HepG2 (cell line): ENCODE measurements around the gene STAM. TPM values are rescaled to one million over a fixed set of nuclear protein-coding genes. Genes with fewer than 3 reads are reported as not detected.

Source experiments
- ATAC-seq: fragments of 200-7000 bp; cut with Tn5 transposase; 3 replicates; pipeline ENCODE4 v1.9.1; 2020; ENCODE audit warnings: mild to moderate bottlenecking, moderate library complexity
- BruUV-seq: library from RNA; stranded (reverse); fragments of 400-500 nt; replicated peaks from 2 replicates; lab custom pipeline; 2021; lab: Mats Ljungman, UMichigan
- CTCF ChIA-PET: fragments of 300-600 bp; formaldehyde crosslinking; extraction: SDS; loops from one replicate; lab custom pipeline; 2021; ENCODE audit warnings: low total read pairs, inconsistent platforms, low intra/inter-chr PET ratio; lab: Yijun Ruan, JAX
- POLR2A ChIA-PET: fragments of 350-600 bp; sonication (Branson Sonifier 250); formaldehyde crosslinking; loops from one replicate; lab custom pipeline; 2020; ENCODE audit warnings: antibody characterized with exemption, inconsistent platforms; lab: Yijun Ruan, JAX
- DNase-seq: peaks from one replicate; pipeline ENCODE4 v3.0.0-alpha.2; 2015; ENCODE audit warnings: low spot score
- FAIRE-seq: peaks from 3 replicates; lab custom pipeline; 2011; peaks lifted over from hg19 to GRCh38; lab: Jason Lieb, UNC
- H2AFZ ChIP-seq: one replicate; pipeline ENCODE4 v1.6.1; 2011; ENCODE audit warnings: low read length, inconsistent platforms
- H3K27ac ChIP-seq: fragments of 300-600 bp; 3 replicates; pipeline ENCODE4 v1.8.0; 2011; ENCODE audit warnings: mixed run types, mild to moderate bottlenecking, mixed read lengths, low read length, inconsistent platforms; ENCODE audit not compliant: insufficient read depth; ENCODE audit errors: extremely low read length
- H3K27me3 ChIP-seq, 2 experiments: fragments of 200-600 bp in 1 of 2; 2 replicates in 1 of 2; 3 replicates in 1 of 2; pipeline versions ENCODE4 v1.6.0 to v1.8.0; 2011; ENCODE audit warnings: low read length in 2 of 2, mild to moderate bottlenecking in 2 of 2, moderate library complexity in 2 of 2, inconsistent platforms in 1 of 2; ENCODE audit not compliant: insufficient read depth in 2 of 2, control insufficient read depth in 1 of 2
- H3K36me3 ChIP-seq, 2 experiments: fragments of 200-600 bp in 1 of 2; replicated peaks in 1 of 2; 2 replicates in 1 of 2; 3 replicates in 1 of 2; pipeline versions ENCODE4 v1.5.1 to v1.8.0; 2011; ENCODE audit warnings: low read length in 2 of 2, inconsistent platforms in 1 of 2; ENCODE audit not compliant: insufficient read depth in 2 of 2, control insufficient read depth in 1 of 2
- H3K4me1 ChIP-seq: 2 replicates; pipeline ENCODE4 v1.5.1; 2012; ENCODE audit warnings: low read length, inconsistent platforms; ENCODE audit not compliant: insufficient read depth
- H3K4me2 ChIP-seq: 2 replicates; pipeline ENCODE4 v1.6.0; 2011; ENCODE audit warnings: low read depth, low read length, inconsistent platforms
- H3K4me3 ChIP-seq, 3 experiments: fragments of 200-600 bp in 1 of 3; sonication (generic), shearing (Covaris generic) in 1 of 3; replicated peaks in 1 of 3; 2 replicates each; pipeline ENCODE4 v1.5.1; 2011 to 2016; ENCODE audit warnings: low read length in 3 of 3, inconsistent platforms in 2 of 3, low read depth in 2 of 3, mild to moderate bottlenecking in 2 of 3, control low read depth in 1 of 3, mixed read lengths in 1 of 3; ENCODE audit not compliant: insufficient read depth in 1 of 3
- H3K79me2 ChIP-seq: one replicate; pipeline ENCODE4 v1.6.1; 2011; ENCODE audit warnings: low read length, inconsistent platforms; ENCODE audit not compliant: insufficient read depth
- H3K9ac ChIP-seq: 2 replicates; pipeline ENCODE4 v1.6.0; 2011; ENCODE audit warnings: mild to moderate bottlenecking, low read depth, low read length, inconsistent platforms; ENCODE audit not compliant: insufficient read depth
- H3K9me3 ChIP-seq: 2 replicates; pipeline ENCODE4 v1.5.1; 2012; ENCODE audit warnings: mild to moderate bottlenecking, low read length
- H4K20me1 ChIP-seq: 2 replicates; pipeline ENCODE4 v1.6.0; 2011; ENCODE audit warnings: inconsistent platforms, mild to moderate bottlenecking, low read length, moderate library complexity; ENCODE audit not compliant: insufficient read depth
- CREBL2 ChIP-seq: sonication (generic); formaldehyde crosslinking; IDR thresholded peaks from 2 replicates; pipeline ENCODE4 v1.8.1; 2023; ENCODE audit warnings: missing genetic modification reagents, mild to moderate bottlenecking, borderline replicate concordance
- EP300 ChIP-seq, 3 experiments: sonication (generic) in 1 of 3; formaldehyde crosslinking in 1 of 3; IDR thresholded peaks; 2 replicates each; pipeline versions ENCODE4 v1.5.1 to v1.6.1; 2011 to 2020; ENCODE audit warnings: low read depth in 2 of 3, low read length in 2 of 3, borderline replicate concordance in 1 of 3, improper control_type of control experiment in 1 of 3, mild to moderate bottlenecking in 1 of 3, missing genetic modification reagents in 1 of 3, moderate library complexity in 1 of 3
- FOXK2 ChIP-seq: fragments of 450-650 bp; IDR thresholded peaks from 2 replicates; pipeline ENCODE4 v1.6.1; 2016
- GLI4 ChIP-seq: sonication (generic); formaldehyde crosslinking; IDR thresholded peaks from 2 replicates; pipeline ENCODE4 v1.5.1; 2020; ENCODE audit warnings: missing genetic modification reagents, mild to moderate bottlenecking, moderate library complexity, borderline replicate concordance
- HINFP ChIP-seq: sonication (generic); formaldehyde crosslinking; IDR thresholded peaks from 2 replicates; pipeline ENCODE4 v1.4.0; 2020; ENCODE audit warnings: low read depth, mild to moderate bottlenecking, missing genetic modification reagents
- IKZF5 ChIP-seq: IDR thresholded peaks from 2 replicates; pipeline ENCODE4 v1.6.1; 2018; ENCODE audit warnings: missing genetic modification reagents, mild to moderate bottlenecking, missing compliant biosample characterization
- RBFOX2 ChIP-seq: fragments of 200-400 bp; formaldehyde crosslinking; IDR thresholded peaks from 2 replicates; pipeline ENCODE4 v1.6.1; 2017; ENCODE audit warnings: low read depth, mild to moderate bottlenecking, low read length
- RNF2 ChIP-seq: fragments of 450-650 bp; conservative IDR thresholded peaks from 2 replicates; pipeline ENCODE4 v1.6.1; 2016; ENCODE audit warnings: low read depth
- RXRA ChIP-seq: sonication (generic); formaldehyde crosslinking; IDR thresholded peaks from 2 replicates; pipeline ENCODE4 v1.5.1; 2020; ENCODE audit warnings: missing genetic modification reagents
- SNAI1 ChIP-seq: sonication (generic); formaldehyde crosslinking; IDR thresholded peaks from 2 replicates; pipeline ENCODE4 v1.5.0; 2020; ENCODE audit warnings: mild to moderate bottlenecking, missing genetic modification reagents, borderline replicate concordance
- TRIM24 ChIP-seq: sonication (generic); formaldehyde crosslinking; IDR thresholded peaks from 2 replicates; pipeline ENCODE4 v1.8.0; 2022; ENCODE audit warnings: mild to moderate bottlenecking, missing genetic modification reagents
- ZBTB3 ChIP-seq: sonication (generic); formaldehyde crosslinking; IDR thresholded peaks from 2 replicates; pipeline ENCODE4 v1.4.0; 2020; ENCODE audit warnings: low read depth, mild to moderate bottlenecking, moderate library complexity, missing genetic modification reagents, borderline replicate concordance
- ZFP1 ChIP-seq: IDR thresholded peaks from 2 replicates; pipeline ENCODE4 v1.6.1; 2016
- ZNF317 ChIP-seq: sonication (generic); formaldehyde crosslinking; IDR thresholded peaks from 2 replicates; pipeline ENCODE4 v1.5.0; 2020; ENCODE audit warnings: mild to moderate bottlenecking, missing genetic modification reagents
- ZNF572 ChIP-seq: sonication (generic); formaldehyde crosslinking; IDR thresholded peaks from 2 replicates; pipeline ENCODE4 v1.5.1; 2020; ENCODE audit warnings: mild to moderate bottlenecking, missing genetic modification reagents
- WGBS: methylation state at CpG from one replicate; pipeline ENCODE4 v1.1.6; 2017; ENCODE audit warnings: low lambda C conversion rate; 5-methylcytosine and 5-hydroxymethylcytosine counted together
- in situ Hi-C: cut with HindIII; loops from 2 replicates; pipeline ENCODE4 v1.10.0; 2017; ENCODE audit warnings: low pct_unique_long_range_greater_than_20kb; ENCODE audit not compliant: extremely low pct_ligation_motif_present
- intact Hi-C: fragments of 100-400 bp; cut with micrococcal nuclease; formaldehyde crosslinking; loops from one replicate; pipeline ENCODE4 v1.10.0; 2022; ENCODE audit not compliant: unreplicated experiment
- polyA plus RNA-seq, 8 experiments: library from polyadenylated mRNA; depleted of rRNA in 3 of 8; stranded (reverse) in 7 of 8; unstranded in 1 of 8; fragments of >200 nt; fragmentation: Illumina TruSeq in 4 of 8; extraction: Trizol in 4 of 8; gene quantifications; 2 replicates each; pipeline versions ENCODE4 v1.2.1 to v1.2.3, GENCODE V29; 2011 to 2016; ENCODE audit warnings: low read depth in 4 of 8, missing spikeins in 1 of 8, mixed read lengths in 1 of 8; ENCODE audit not compliant: insufficient read depth in 1 of 8
- total RNA-seq, 5 experiments: library from RNA; depleted of rRNA; stranded (reverse); fragments of >200 nt; fragmentation: Illumina TruSeq; extraction: Trizol; gene quantifications; 2 replicates each; pipeline ENCODE4 v1.2.3, GENCODE V29; 2016; ENCODE audit warnings: low read depth in 1 of 5
- TF ChIP-seq, protein P1 (sequence below): fragments of 450-650 bp; IDR thresholded peaks from 2 replicates; pipeline ENCODE4 v1.6.1; 2017; ENCODE audit warnings: mild to moderate bottlenecking
- TF ChIP-seq, protein P2 (sequence below): sonication (generic); formaldehyde crosslinking; IDR thresholded peaks from 2 replicates; pipeline ENCODE4 v1.5.0; 2020; ENCODE audit warnings: mild to moderate bottlenecking, missing genetic modification reagents

Gene STAM
- total and polyA plus RNA-seq, 2 of the 13 experiments (the other 11 are each of a cell fraction or from before 2014, with no cell fraction given), result 19.5 to 25.1 TPM

GRCh38 chr10:17645621-17646345 lies 1.8 kb downstream of the STAM start:
- H3K79me2 ChIP-seq, result peaks cover 85% of the 10 kb centered on the region
- ATAC-seq (no peak), FAIRE-seq (peak; percentile 60), DNase-seq (peak; percentile 41)
- H3K36me3 ChIP-seq, result no peaks in the 10 kb centered on the region
- peak overlapping the region; percentile 81 for H3K4me2 ChIP-seq
- H2AFZ ChIP-seq, result no peak overlapping the region
- peak overlapping the region; percentile 92 to 96 (median 95); a peak in 5 of 6 replicates for H3K4me3 ChIP-seq
- BruUV-seq, result no TSS peak
- H3K27me3 ChIP-seq, result no peaks in the 10 kb centered on the region; a peak in 1 of 5 replicates
- H3K9ac ChIP-seq, result peak overlapping the region; percentile 96
- ChIA-PET POLR2A (interaction anchor here (3.6 kb wide), 1 partner anchor 27 kb away, joined by 31 read pairs; no protein-coding TSS in a partner anchor), CTCF (no interaction called here)
- H3K27ac ChIP-seq, result peak overlapping the region; percentile 98
- intact Hi-C loops (no loop called here), in situ Hi-C loops (no loop called here)
- H3K9me3 ChIP-seq, result no peaks in the 10 kb centered on the region
- peaks cover 67% of the 10 kb centered on the region for H3K4me1 ChIP-seq
- no peaks in the 10 kb centered on the region; the same call in 1 of the 2 replicates for H4K20me1 ChIP-seq
- WGBS, result 6% methylated on average over 6 of the region's 6 CpGs
- TF ChIP-seq ZNF572 (CRISPR knock-in tag), result no peak
- no peak for TF ChIP-seq RNF2
- TF ChIP-seq TRIM24 (CRISPR knock-in tag), result no peak
- peak in 1 of 2 experiments; percentile 42; a peak in 1 of 4 replicates for TF ChIP-seq EP300 (IDR thresholded peaks at IDR 0.05; ENCODE audit: low read depth in 2 of 2, low read length in 2 of 2)
- TF ChIP-seq EP300 (CRISPR knock-in tag; IDR thresholded peaks at IDR 0.05; ENCODE audit: borderline replicate concordance), result no peak
- TF ChIP-seq ZFP1, result no peak
- no peak for TF ChIP-seq FOXK2
- TF ChIP-seq, protein P1, sequence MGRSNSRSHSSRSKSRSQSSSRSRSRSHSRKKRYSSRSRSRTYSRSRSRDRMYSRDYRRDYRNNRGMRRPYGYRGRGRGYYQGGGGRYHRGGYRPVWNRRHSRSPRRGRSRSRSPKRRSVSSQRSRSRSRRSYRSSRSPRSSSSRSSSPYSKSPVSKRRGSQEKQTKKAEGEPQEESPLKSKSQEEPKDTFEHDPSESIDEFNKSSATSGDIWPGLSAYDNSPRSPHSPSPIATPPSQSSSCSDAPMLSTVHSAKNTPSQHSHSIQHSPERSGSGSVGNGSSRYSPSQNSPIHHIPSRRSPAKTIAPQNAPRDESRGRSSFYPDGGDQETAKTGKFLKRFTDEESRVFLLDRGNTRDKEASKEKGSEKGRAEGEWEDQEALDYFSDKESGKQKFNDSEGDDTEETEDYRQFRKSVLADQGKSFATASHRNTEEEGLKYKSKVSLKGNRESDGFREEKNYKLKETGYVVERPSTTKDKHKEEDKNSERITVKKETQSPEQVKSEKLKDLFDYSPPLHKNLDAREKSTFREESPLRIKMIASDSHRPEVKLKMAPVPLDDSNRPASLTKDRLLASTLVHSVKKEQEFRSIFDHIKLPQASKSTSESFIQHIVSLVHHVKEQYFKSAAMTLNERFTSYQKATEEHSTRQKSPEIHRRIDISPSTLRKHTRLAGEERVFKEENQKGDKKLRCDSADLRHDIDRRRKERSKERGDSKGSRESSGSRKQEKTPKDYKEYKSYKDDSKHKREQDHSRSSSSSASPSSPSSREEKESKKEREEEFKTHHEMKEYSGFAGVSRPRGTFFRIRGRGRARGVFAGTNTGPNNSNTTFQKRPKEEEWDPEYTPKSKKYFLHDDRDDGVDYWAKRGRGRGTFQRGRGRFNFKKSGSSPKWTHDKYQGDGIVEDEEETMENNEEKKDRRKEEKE, result no peak
- no peak for TF ChIP-seq IKZF5
- TF ChIP-seq SNAI1 (CRISPR knock-in tag), result no peak
- no peak for TF ChIP-seq RXRA
- 0 out of 2 replicates have a peak, but pooled peaks have one; percentile 26 for TF ChIP-seq RBFOX2
- no peak for TF ChIP-seq ZBTB3 (CRISPR knock-in tag)
- no peak for TF ChIP-seq CREBL2 (CRISPR knock-in tag)
- TF ChIP-seq, protein P2, sequence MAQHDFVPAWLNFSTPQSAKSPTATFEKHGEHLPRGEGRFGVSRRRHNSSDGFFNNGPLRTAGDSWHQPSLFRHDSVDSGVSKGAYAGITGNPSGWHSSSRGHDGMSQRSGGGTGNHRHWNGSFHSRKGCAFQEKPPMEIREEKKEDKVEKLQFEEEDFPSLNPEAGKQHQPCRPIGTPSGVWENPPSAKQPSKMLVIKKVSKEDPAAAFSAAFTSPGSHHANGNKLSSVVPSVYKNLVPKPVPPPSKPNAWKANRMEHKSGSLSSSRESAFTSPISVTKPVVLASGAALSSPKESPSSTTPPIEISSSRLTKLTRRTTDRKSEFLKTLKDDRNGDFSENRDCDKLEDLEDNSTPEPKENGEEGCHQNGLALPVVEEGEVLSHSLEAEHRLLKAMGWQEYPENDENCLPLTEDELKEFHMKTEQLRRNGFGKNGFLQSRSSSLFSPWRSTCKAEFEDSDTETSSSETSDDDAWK (CRISPR knock-in tag), result no peak
- TF ChIP-seq HINFP, result no peak
- no peak for TF ChIP-seq ZNF317 (CRISPR knock-in tag)
- TF ChIP-seq GLI4, result no peak
